Sigmoid colon (tissue), 7 donors: ENCODE data around the gene HSPH1. TPM values are rescaled to one million over a fixed set of nuclear protein-coding genes. Genes with fewer than 3 reads are reported as not detected.
"Not testable (repeated sequence)": the region's sequence is repeated elsewhere in the genome, so short reads cannot be mapped to it uniquely, and the experiment has no call there.

Experiments used
- DNase-seq: peaks from one replicate; pipeline ENCODE4 v3.0.0-alpha.2; 2019
- H3K27ac ChIP-seq, 4 donors: fragments of 200-600 bp; sonication (generic); one replicate each; pipeline ENCODE4 v1.5.1; 2016 to 2019; ENCODE audit warnings: mild to moderate bottlenecking in 1 of 4
- H3K27me3 ChIP-seq, 3 donors: fragments of 200-600 bp; sonication (generic); one replicate each; pipeline ENCODE4 v1.5.1; 2019; ENCODE audit warnings: mild to moderate bottlenecking in 1 of 3
- H3K36me3 ChIP-seq, 4 donors: fragments of 200-600 bp; sonication (generic); one replicate each; pipeline ENCODE4 v1.5.1; 2016 to 2019
- H3K4me1 ChIP-seq, 4 donors: fragments of 200-600 bp; sonication (generic); one replicate each; pipeline ENCODE4 v1.5.1; 2017 to 2019
- H3K4me3 ChIP-seq, 4 donors: fragments of 200-600 bp; sonication (generic); one replicate each; pipeline ENCODE4 v1.5.1; 2017 to 2019; ENCODE audit warnings: mild to moderate bottlenecking in 2 of 4, moderate library complexity in 1 of 4
- H3K9me3 ChIP-seq, 4 donors: fragments of 200-600 bp in 3 of 4; sonication (generic) in 3 of 4; one replicate each; pipeline versions ENCODE4 v1.5.1 to v1.6.1; 2013 to 2019
- EP300 ChIP-seq, 4 donors: sonication (generic); formaldehyde crosslinking; IDR thresholded peaks; one replicate each; pipeline ENCODE4 v1.6.1; 2017; ENCODE audit warnings: antibody characterized with exemption in 4 of 4
- POLR2A ChIP-seq, 2 donors: fragments of 450-650 bp; IDR thresholded peaks; one replicate each; pipeline ENCODE4 v1.6.1; 2016; ENCODE audit warnings: antibody characterized with exemption in 2 of 2, mild to moderate bottlenecking in 2 of 2, moderate library complexity in 2 of 2
- POLR2AphosphoS5 ChIP-seq, 4 donors: sonication (generic); formaldehyde crosslinking; IDR thresholded peaks; one replicate each; pipeline ENCODE4 v1.6.1; 2017; ENCODE audit warnings: antibody characterized with exemption in 4 of 4
- WGBS, 2 donors: extraction: QIAGEN DNeasy Blood & Tissue Kit; methylation state at CpG; one replicate each; pipeline ENCODE4 v1.1.7; 2013; 5-methylcytosine and 5-hydroxymethylcytosine counted together
- intact Hi-C: fragments of 100-400 bp; cut with DNase I; formaldehyde crosslinking; loops from one replicate; pipeline ENCODE4 v1.15.1; 2023
- polyA plus RNA-seq, 3 donors: library from polyadenylated mRNA; stranded (reverse); fragments of 200-250 nt; gene quantifications; one replicate each; pipeline ENCODE4 v1.2.3, GENCODE V29; 2013
- total RNA-seq, 4 donors: library from RNA; depleted of rRNA; stranded (reverse); fragments of >200 nt; gene quantifications; one replicate each; pipeline ENCODE4 v1.1.0, GENCODE V29; 2016
- TF ChIP-seq, protein P1 (sequence below), 4 experiments: fragments of 450-650 bp in 3 of 4; fragments of 200-600 bp in 1 of 4; IDR thresholded peaks; one replicate each; pipeline ENCODE4 v1.5.1; 2016 to 2019; ENCODE audit warnings: antibody characterized with exemption in 4 of 4, mild to moderate bottlenecking in 3 of 4, moderate library complexity in 2 of 4
- donor health status: healthy with polysubstance abuse.
- donor health status: Bipolar disorder and iron deficiency.
- donor health status: healthy.

Gene HSPH1
- total and polyA plus RNA-seq, 7 donors, result 12.0 to 41.5 (median 30.7) TPM

GRCh38 chr13:31182987-31183386, 21.3 kb upstream of the HSPH1 start:
- Histone ChIP-seq H3K27me3 (no peaks in the 10 kb centered on the region), H3K36me3 (no peaks in the 10 kb centered on the region), H3K9me3 (no peaks in the 10 kb centered on the region), H3K4me3 (no peak overlapping the region), H3K27ac (no peak overlapping the region), H3K4me1 (no peaks in the 10 kb centered on the region)
- no peak for DNase-seq
- intact Hi-C loops, result no loop called here
- WGBS, 2 donors, result 94 to 95% methylated on average over 26 of the region's 26 CpGs
- TF ChIP-seq, protein P1, sequence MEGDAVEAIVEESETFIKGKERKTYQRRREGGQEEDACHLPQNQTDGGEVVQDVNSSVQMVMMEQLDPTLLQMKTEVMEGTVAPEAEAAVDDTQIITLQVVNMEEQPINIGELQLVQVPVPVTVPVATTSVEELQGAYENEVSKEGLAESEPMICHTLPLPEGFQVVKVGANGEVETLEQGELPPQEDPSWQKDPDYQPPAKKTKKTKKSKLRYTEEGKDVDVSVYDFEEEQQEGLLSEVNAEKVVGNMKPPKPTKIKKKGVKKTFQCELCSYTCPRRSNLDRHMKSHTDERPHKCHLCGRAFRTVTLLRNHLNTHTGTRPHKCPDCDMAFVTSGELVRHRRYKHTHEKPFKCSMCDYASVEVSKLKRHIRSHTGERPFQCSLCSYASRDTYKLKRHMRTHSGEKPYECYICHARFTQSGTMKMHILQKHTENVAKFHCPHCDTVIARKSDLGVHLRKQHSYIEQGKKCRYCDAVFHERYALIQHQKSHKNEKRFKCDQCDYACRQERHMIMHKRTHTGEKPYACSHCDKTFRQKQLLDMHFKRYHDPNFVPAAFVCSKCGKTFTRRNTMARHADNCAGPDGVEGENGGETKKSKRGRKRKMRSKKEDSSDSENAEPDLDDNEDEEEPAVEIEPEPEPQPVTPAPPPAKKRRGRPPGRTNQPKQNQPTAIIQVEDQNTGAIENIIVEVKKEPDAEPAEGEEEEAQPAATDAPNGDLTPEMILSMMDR (IDR thresholded peaks at IDR 0.05), result no peak
- TF ChIP-seq EP300 (IDR thresholded peaks at IDR 0.05), result no peak
- TF ChIP-seq POLR2A (IDR thresholded peaks at IDR 0.05), result no peak
- no peak for TF ChIP-seq POLR2AphosphoS5 (IDR thresholded peaks at IDR 0.05)

- Histone ChIP-seq H3K27me3 (no peaks in the 10 kb centered on the region), H3K27ac (no peak overlapping the region), H3K9me3 (no peaks in the 10 kb centered on the region), H3K36me3 (no peaks in the 10 kb centered on the region), H3K4me1 (peaks cover 0 to 3% (median 0%) of the 10 kb centered on the region in 4 donors), H3K4me3 (no peak overlapping the region)
- DNase-seq, result no peak
- TF ChIP-seq POLR2AphosphoS5 (IDR thresholded peaks at IDR 0.05), result no peak
- WGBS, 2 donors, result 78 to 87% methylated on average over 5 of the region's 5 CpGs
- intact Hi-C loops, result no loop called here
Observed at GRCh38 chr13:31179754-31180153, 18.1 kb upstream of the HSPH1 start.

DNA sequence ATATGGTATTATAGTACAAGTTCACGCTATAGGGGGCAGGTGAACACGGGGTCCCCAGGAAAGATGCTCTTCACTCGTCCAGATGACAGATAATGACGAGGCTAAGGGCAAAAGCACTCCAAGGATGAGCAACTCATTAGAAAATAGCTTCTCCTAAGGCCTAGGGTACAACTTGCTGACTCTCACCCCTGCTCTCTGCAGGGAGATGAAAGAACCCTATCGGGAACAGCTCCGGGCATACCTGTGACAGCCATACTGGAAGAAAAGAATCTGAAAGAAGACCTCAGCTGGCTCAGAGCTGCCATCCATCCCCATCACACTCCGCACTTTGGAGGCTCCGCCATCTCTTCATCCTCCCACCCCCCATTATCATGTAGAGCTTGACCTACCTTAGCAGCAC, 17.5 kb upstream of the HSPH1 start:
- TF ChIP-seq EP300 (IDR thresholded peaks at IDR 0.05) (no peak), POLR2AphosphoS5 (IDR thresholded peaks at IDR 0.05) (no peak), POLR2A (IDR thresholded peaks at IDR 0.05) (no peak)
- TF ChIP-seq, protein P1 (IDR thresholded peaks at IDR 0.05), result no peak
- Histone ChIP-seq H3K27ac (no peak overlapping the region), H3K27me3 (no peaks in the 10 kb centered on the region), H3K36me3 (no peaks in the 10 kb centered on the region), H3K4me3 (no peak overlapping the region), H3K9me3 (no peaks in the 10 kb centered on the region), H3K4me1 (peaks cover 0 to 3% (median 0%) of the 10 kb centered on the region in 4 donors)
- 93 to 95% methylated on average over 8 of the region's 8 CpGs for WGBS, 2 donors
- intact Hi-C loops, result no loop called here
- DNase-seq, result no peak

DNA sequence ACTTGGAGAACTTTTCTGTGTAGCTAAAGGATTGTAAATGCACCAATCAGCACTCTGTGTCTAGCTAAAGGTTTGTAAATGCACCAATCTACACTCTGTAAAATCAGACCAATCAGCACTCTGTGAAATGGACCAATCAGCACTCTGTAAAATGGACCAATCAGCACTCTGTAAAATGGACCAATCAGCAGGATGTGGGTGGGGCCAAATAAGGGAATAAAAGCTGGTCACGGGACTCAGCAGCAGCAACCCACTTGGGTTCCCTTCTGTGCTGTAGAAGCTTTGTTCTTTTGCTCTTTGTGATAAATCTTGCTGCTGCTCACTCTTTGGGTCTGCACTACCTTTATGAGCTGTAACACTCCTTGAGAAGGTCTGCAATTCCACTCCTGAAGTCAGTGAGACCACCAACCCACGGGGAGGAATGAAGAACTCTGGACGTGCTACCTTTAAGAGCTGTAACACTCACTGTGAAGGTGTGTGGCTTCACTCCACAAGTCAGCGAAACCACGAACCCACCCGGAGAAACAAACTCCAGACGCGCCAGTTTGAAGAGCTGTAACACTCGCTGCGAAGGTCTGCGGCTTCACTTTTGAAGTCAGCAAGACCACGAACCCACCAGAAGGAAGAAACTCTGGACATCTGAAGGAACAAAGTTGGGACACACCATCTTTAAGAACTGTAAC, 16.2 kb upstream of the HSPH1 start:
- intact Hi-C loops, H3K4me3 ChIP-seq, H3K36me3 ChIP-seq, DNase-seq, H3K9me3 ChIP-seq, H3K27me3 ChIP-seq, H3K4me1 ChIP-seq, H3K27ac ChIP-seq: not testable (repeated sequence)
- WGBS, 2 donors, result 87 to 92% methylated on average over 12 of the region's 12 CpGs

DNA sequence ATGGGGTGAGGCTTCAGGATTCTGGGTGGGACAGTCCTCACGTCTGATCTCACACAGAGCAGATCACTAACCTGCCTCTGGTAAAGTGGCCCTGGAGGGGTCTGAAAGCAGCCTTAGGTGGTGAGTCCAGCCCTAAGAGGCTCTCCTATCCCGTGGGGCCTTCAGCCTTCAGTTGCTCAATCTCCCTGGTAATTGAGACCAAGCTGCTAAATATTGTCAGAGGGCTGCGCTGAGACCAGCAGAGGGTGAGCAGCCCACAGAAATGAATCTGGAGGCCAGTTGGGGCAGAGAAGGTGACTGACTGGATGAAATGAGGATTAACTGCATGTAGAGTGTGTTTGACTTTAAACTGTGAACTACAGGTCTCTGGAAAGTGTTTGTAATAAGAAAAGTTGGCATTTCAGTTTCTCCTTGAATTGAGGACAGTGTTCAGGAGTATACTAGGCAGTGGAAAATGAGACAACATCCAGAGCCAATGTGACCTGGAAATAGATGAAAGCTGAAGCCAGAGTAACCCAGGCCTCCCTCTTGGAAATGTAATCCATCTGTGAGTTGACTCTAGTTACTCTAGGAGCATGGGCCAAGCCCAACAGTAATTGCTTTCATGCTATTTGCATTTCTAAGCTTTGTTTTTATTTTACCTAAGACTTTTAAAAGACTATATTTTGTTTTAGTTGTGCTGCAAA, 14.3 kb upstream of the HSPH1 start:
- no peak for DNase-seq
- Histone ChIP-seq H3K27ac (no peak overlapping the region), H3K9me3 (no peaks in the 10 kb centered on the region), H3K27me3 (no peaks in the 10 kb centered on the region), H3K4me3 (no peak overlapping the region), H3K4me1 (peaks cover 0 to 3% (median 0%) of the 10 kb centered on the region in 4 donors), H3K36me3 (no peaks in the 10 kb centered on the region)
- no peak for TF ChIP-seq POLR2AphosphoS5 (IDR thresholded peaks at IDR 0.05)
- no peak for TF ChIP-seq POLR2A (IDR thresholded peaks at IDR 0.05)
- TF ChIP-seq, protein P1 (IDR thresholded peaks at IDR 0.05), result no peak
- TF ChIP-seq EP300 (IDR thresholded peaks at IDR 0.05), result no peak
- intact Hi-C loops, result no loop called here
- WGBS, 2 donors, result 78 to 81% methylated on average over 3 of the region's 3 CpGs
